ENCODE results near the gene TMEM132D. TPM values are rescaled to one million over a fixed set of nuclear protein-coding genes. Genes with fewer than 3 reads are reported as not detected.
"Not testable (repeated sequence)": the region's sequence is repeated elsewhere in the genome, so short reads cannot be mapped to it uniquely, and the experiment has no call there.

Gene TMEM132D
- total RNA-seq, 2 donors from 2014 or later = not detected

DNA sequence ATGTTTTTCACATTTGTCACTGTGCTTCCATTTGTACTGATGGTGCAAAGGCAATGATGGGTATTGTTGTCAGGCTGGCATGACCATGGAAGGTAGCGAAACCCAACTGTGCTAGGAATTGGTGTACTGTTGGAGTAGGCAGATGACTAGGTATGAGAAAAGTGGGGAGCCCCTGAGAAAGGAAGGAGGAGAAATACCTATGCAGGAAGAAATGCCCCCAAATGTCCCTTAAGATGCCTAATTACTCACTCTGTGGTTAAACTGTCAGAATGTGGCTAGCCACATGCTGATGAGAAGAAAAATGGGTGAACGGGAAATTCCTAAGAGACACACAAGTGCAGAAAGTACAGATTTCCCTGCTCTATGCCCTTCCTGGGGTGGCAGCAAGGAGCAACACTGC is 339.1 kb downstream of the TMEM132D start:
- intact Hi-C loops (cut with DNase I) = no loop called here
- no peak for DNase-seq (ENCODE audit: low spot score)

- intact Hi-C loops (cut with DNase I) = no loop called here
These were observed 340.6 kb downstream of the TMEM132D start for GRCh38 chr12:129563266-129563665.

DNA sequence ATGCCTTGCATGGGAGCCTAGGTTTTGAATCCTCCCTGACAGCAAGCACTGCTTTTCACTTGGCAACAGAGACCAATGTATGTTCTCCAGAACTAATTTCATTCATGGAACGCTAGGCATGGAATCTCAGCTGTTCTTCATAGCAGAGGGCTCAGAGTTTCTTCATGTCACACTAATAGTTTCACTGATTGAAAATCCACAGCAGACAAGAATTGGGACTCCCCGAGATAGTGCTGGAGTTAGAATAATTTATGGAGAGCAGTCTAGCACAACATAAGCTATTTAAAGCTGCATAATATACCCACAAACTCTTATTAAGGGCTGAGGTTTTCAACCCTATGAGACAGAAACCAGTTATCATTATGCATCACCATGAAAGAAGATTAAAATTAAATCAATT is 342.5 kb downstream of the TMEM132D start:
- DNase-seq (ENCODE audit: low spot score) = no peak
- intact Hi-C loops (cut with DNase I) = no loop called here

More at GRCh38 chr12:129563266-129563665, 340.6 kb downstream of the TMEM132D start:
- DNase-seq (ENCODE audit: low spot score) = no peak

GRCh38 chr12:129559776-129560175 is 344.0 kb downstream of the TMEM132D start:
- intact Hi-C loops (cut with DNase I) = no loop called here
- no peak for DNase-seq (ENCODE audit: low spot score)

DNA sequence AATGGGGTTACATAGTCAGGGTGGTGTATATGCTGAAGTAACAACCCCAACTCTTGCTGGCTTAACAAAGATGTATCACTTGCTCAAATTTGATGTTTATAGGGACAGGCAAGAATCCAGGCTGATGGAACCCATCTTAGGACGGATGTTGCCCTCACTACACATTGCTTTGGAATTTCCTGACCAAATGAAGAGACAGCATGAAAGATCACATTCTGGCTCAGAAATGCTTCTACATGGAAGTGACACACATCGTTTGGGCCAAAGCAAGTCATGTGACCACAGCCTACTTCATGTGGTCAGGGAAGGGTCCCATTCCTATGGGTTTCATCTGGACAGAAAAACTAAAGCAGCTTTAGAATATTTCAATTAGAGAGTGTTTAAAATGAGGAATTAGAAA is 345.8 kb downstream of the TMEM132D start:
- DNase-seq (ENCODE audit: low spot score) = no peak
- intact Hi-C loops (cut with DNase I) = no loop called here

DNA sequence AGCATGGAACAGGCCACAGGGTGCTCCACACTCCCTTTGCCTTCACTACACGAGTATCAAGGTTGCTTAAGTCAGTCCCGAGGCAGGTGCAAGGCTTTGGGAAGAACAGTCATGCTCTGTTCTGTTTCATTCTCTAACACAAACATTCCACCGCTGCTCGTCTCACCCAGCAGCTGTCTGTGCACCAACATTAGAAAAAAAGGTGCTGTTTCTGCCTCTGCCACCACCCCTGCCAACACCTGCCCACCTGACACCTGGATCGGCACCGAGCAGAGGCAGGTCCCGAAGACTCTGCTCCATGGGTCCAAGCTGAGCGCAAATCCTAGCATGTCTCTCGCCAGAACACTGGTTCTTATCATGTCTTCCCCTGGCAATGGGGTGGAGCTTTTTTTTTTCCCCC is 347.7 kb downstream of the TMEM132D start:
- intact Hi-C loops (cut with DNase I) = no loop called here
- no peak for DNase-seq (ENCODE audit: low spot score)

DNA sequence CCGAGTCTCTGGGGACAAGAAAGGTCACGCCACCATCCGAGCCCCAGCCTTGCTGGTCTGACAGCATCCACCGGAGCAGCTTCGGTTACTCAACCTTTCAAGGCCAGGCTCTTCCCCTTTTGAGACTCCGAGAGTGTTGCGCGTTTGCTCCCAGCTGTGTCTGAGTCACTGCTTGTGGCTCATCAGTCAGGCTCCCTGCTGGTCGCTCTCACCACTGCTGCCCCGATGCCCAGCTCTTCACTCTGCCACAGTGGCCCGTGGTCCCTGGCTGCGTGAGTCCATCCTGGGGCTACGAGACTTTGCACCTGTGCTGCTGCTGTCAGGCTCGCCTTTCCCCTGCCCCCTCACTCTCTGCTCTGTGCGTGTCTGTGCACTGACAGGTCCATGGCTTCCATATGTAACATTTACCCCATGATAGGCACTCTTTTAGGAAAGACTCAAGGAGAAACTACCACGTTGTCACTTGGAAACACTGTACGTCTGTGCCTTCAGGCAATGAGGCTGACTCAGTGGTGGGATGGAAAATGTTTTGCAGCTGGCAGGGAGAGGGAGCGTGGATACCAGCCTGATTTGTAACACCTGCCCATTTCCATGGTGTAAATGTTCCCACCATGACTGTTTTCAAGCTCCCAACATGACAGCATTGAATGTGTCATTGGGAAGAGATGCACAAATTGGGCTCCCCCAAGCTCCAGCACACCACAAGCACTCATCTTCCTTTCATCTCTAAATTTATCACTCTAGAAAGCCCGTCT is 350.7 kb downstream of the TMEM132D start:
- no peak for DNase-seq (ENCODE audit: low spot score)
- intact Hi-C loops (cut with DNase I) = no loop called here

- DNase-seq (ENCODE audit: low spot score) = no peak
- intact Hi-C loops (cut with DNase I) = no loop called here
These were observed 352.4 kb downstream of the TMEM132D start for GRCh38 chr12:129551441-129551840.

DNA sequence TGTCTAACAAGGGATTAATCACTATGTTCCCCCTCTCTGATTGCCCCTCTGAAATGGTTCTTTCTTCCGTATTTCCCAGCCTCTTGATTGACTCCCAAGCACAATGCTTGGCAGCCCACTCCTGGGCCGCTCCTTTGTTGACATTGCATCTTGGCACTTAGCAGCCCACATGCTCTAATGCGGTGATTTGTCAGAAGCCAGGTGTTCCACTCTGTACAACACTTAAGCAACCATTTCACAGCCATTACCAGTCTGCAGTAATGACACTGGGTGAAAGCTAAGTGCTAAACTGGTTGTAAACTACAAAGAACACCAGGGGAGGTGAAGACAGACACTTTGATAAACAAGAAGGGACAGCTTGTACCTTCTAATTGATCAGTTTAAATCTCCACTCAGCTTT is 353.5 kb downstream of the TMEM132D start:
- intact Hi-C loops (cut with DNase I) = no loop called here
- DNase-seq (ENCODE audit: low spot score) = no peak

- intact Hi-C loops (cut with DNase I) = no loop called here
These were observed 354.2 kb downstream of the TMEM132D start for GRCh38 chr12:129549656-129550055.

GRCh38 chr12:129549020-129549419 is 354.8 kb downstream of the TMEM132D start:
- intact Hi-C loops (cut with DNase I); DNase-seq (ENCODE audit: low spot score): not testable (repeated sequence)

More at GRCh38 chr12:129549656-129550055, 354.2 kb downstream of the TMEM132D start:
- no peak for DNase-seq (ENCODE audit: low spot score)

DNA sequence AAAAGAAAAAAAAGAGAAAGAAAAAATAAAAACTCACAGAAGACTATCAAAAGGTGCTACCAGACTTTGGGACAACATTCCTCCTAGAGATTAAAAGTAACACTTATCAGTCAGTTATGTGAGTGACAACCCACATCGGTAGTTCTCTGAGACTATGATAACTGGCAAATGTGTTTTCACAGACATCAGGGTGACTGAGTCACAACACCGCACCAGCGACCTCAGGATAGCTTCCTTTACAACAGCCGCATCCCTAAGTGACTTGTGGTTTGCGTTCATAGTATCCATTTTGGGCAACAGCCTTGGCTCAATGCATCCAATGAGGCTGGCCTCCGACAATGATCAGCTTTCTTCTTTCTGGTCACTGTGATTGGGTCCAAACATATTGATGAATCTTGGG is 359.1 kb downstream of the TMEM132D start:
- no peak for DNase-seq (ENCODE audit: low spot score)
- intact Hi-C loops (cut with DNase I) = no loop called here

DNA sequence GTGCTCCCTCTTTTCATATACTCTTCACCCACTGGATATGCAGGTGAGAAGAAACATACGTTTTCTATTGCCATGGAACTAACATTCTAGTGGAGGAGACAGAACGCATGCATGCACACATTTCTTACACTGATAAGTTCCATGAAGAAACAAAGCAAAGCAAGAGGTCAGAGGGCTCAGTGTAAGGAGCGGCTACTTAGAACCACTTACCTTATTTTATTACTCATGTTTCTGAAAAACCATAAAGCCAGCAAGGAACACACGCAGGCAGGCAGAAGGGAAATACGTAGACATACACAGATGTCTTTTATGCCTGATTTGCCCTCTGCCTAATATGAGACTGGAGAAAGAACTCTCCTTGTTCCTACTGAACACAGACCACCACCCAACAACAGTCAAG is 362.9 kb downstream of the TMEM132D start:
- DNase-seq (ENCODE audit: low spot score) = no peak
- intact Hi-C loops (cut with DNase I) = no loop called here

DNA sequence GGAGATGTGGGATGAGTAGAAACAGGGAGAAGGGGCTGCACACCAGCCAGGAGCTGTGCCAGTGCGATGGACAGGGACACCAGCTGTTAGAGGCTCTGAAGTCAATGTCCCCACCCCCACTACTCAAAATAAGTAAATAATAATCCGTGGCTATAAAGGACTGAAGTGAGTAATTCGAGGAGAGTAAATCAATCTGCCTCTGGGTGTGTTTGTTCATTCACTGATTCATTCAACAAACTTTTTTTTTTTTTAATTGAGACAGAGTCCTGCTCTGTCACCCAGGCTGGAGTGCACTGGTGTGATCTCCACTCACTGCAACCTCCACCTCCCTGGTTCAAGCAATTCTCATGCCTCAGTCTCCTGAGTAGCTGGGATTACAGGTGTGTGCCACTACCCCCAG is 363.6 kb downstream of the TMEM132D start:
- intact Hi-C loops (cut with DNase I) = no loop called here
- no peak for DNase-seq (ENCODE audit: low spot score)

DNA sequence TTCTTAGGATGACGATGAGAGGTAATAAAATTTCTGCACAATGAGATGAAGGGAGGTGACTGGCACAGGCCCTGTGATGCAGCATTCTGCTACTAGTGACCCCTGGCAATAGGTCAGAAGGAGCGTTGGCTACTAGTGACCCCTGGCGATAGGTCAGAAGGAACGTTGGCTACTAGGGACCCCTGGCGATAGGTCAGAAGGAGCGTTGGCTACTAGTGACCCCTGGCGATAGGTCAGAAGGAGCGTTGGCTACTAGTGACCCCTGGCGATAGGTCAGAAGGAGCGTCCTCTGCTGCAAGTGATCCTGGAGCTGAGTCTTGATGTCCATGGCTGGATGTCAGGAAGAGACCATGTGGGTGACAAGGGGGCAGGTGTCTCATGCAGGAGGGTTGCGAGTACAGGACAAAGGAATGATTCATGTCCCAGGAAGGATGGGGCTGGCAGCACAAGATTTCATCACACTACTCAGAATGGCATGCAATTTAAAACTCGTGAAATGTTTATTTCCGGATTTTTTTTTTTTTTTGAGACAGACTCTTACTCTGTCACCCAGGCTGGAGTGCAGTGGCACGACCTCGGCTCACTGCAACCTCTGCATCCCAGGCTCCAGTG is 365.0 kb downstream of the TMEM132D start:
- intact Hi-C loops (cut with DNase I); DNase-seq (ENCODE audit: low spot score): not testable (repeated sequence)

- DNase-seq (ENCODE audit: low spot score) = no peak
- intact Hi-C loops (cut with DNase I) = no loop called here
These were observed 365.7 kb downstream of the TMEM132D start for GRCh38 chr12:129538137-129538536.

- intact Hi-C loops (cut with DNase I) = no loop called here
- DNase-seq (ENCODE audit: low spot score) = no peak
These were observed 368.7 kb downstream of the TMEM132D start for GRCh38 chr12:129534966-129535750.

GRCh38 chr12:129532707-129533499 is 370.9 kb downstream of the TMEM132D start:
- intact Hi-C loops (cut with DNase I) = no loop called here
- DNase-seq (ENCODE audit: low spot score) = no peak

DNA sequence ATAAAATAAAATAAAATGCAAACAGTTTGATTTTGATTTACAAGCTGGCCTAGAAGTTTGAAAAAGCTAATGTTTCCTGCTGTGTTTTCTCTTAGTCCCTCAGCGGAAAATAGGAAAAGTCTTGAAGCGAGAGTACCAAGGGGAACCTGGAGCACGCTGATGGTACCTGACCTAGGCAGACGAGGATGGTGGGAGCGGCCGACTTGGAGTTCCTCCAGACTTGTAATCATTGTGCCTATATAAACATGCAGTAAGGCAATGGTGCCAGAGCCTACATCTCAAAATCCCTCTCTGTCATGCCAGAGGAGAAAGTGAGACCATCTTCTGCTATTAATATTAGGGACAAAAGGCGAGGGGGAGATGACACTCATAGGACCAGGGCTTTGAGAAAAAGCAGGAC is 371.7 kb downstream of the TMEM132D start:
- DNase-seq (ENCODE audit: low spot score) = no peak
- intact Hi-C loops (cut with DNase I) = no loop called here

- no peak for DNase-seq (ENCODE audit: low spot score)
- intact Hi-C loops (cut with DNase I) = no loop called here
These were observed 372.8 kb downstream of the TMEM132D start for GRCh38 chr12:129530984-129531383.
